Measurements from ENCODE around the gene FBN2.

- TF ChIP-seq POLR2A (IDR thresholded peaks at IDR 0.05; ENCODE audit: low read length) (no peak), GATA1 (IDR thresholded peaks at IDR 0.05; ENCODE audit: low read depth, low read length) (no peak)
Observed at GRCh38 chr5:128257076-128257475, 281.0 kb downstream of the FBN2 start.
